ENCODE measurements around the gene SNX25.

GRCh38 chr4:185217408-185217975 lies 8.1 kb downstream of the SNX25 start:
- TF ChIP-seq CTCF (IDR thresholded peaks at IDR 0.05) = no peak
- TF ChIP-seq POLR2AphosphoS5 (IDR thresholded peaks at IDR 0.05) = no peak
- TF ChIP-seq POLR2A (IDR thresholded peaks at IDR 0.05) = no peak
- no peak for TF ChIP-seq EP300 (IDR thresholded peaks at IDR 0.05)

Data from stomach (tissue), 4 donors.